ENCODE measurements around the gene MCM9. TPM values are rescaled to one million over a fixed set of nuclear protein-coding genes. Genes with fewer than 3 reads are reported as not detected.

Gene MCM9
- total and polyA plus RNA-seq, 2 of the 13 experiments (the other 11 are each of a cell fraction or from before 2014, with no cell fraction given), result 3.8 to 17.2 TPM

DNA sequence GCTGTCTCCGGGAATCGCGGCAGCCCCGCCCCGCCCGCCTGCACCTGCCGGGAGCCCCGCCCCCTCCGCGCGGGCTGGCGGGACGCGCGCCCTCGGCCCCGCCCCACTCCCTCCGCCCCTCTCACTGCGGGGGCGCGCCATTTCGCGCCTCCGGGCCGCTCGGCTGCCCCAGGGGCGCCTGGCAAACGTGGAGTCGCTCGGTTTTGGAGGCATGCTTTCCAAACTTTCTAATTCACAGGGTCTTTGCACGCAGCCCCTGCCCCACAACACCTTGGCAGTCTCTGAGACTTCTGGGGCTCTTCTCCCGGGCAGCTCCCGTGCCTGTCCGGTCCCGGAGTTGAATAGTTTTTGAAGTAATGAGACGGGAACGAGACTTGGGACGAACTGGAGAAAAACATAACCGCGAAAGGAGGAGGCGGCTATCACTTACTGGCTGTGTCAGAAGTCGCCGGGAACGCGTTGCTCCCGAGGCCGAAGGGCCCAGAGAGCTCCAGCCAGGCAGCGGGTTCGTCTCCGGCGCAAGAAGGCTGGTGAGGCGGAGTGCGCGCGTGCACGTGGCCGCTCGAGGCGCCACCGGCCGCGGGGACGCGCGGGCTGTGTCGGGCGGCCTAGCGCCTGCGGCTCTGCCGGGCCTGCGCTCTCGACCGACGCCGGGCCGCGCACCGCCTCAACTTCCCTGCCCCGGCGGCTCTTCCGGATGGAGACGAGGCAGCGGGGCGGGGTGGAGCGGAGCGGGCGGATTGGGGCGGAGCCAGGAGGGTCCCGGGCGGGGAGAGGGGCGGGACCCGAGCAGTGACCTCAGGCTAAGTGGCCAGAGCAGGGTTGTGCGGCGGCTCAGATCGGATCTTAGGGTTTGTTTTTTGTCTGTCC, at the start of gene MCM9 (continued):
- TF ChIP-seq SOX13 (IDR thresholded peaks at IDR 0.05) (no peak), SOX13 (CRISPR knock-in tag; conservative IDR thresholded peaks at IDR 0.05 in 1 of 2, IDR thresholded peaks at IDR 0.05 in 1 of 2) (peak in 1 of 2 experiments; percentile 8; a peak in 1 of 4 replicates), PPARG (CRISPR knock-in tag; conservative IDR thresholded peaks at IDR 0.05) (peak; percentile 35; the same call in 1 of the 2 replicates), SRF (IDR thresholded peaks at IDR 0.05; ENCODE audit: low read depth, low read length) (no peak), ZKSCAN5 (CRISPR knock-in tag; IDR thresholded peaks at IDR 0.05) (no peak), ZNF296 (CRISPR knock-in tag; conservative IDR thresholded peaks at IDR 0.05) (no peak; the same call in 1 of the 2 replicates), ZNF781 (CRISPR knock-in tag; IDR thresholded peaks at IDR 0.05; ENCODE audit: borderline replicate concordance, not compliant biosample characterization) (no peak), ZNF83 (CRISPR knock-in tag; IDR thresholded peaks at IDR 0.05; ENCODE audit: borderline replicate concordance) (no peak), NR3C1 (CRISPR knock-in tag; IDR thresholded peaks at IDR 0.05) (no peak), ZFP36L1 (CRISPR knock-in tag; IDR thresholded peaks at IDR 0.05) (peak; percentile 26; the same call in 1 of the 2 replicates), EED (CRISPR knock-in tag; IDR thresholded peaks at IDR 0.05) (no peak), TGIF2 (CRISPR knock-in tag; IDR thresholded peaks at IDR 0.05) (peak; percentile 53; the same call in 1 of the 2 replicates), ZNF468 (CRISPR knock-in tag; IDR thresholded peaks at IDR 0.05) (no peak), PAF1 (CRISPR knock-in tag; IDR thresholded peaks at IDR 0.05) (no peak), CEBPB (IDR thresholded peaks at IDR 0.05; ENCODE audit: borderline replicate concordance, low read depth, low read length) (no peak), KDM4B (CRISPR knock-in tag; IDR thresholded peaks at IDR 0.05) (no peak), ZNF780A (CRISPR knock-in tag; IDR thresholded peaks at IDR 0.05) (no peak)
- TF ChIP-seq, protein P1, sequence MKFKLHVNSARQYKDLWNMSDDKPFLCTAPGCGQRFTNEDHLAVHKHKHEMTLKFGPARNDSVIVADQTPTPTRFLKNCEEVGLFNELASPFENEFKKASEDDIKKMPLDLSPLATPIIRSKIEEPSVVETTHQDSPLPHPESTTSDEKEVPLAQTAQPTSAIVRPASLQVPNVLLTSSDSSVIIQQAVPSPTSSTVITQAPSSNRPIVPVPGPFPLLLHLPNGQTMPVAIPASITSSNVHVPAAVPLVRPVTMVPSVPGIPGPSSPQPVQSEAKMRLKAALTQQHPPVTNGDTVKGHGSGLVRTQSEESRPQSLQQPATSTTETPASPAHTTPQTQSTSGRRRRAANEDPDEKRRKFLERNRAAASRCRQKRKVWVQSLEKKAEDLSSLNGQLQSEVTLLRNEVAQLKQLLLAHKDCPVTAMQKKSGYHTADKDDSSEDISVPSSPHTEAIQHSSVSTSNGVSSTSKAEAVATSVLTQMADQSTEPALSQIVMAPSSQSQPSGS (CRISPR knock-in tag; IDR thresholded peaks at IDR 0.05), result no peak
- TF ChIP-seq, protein P2, sequence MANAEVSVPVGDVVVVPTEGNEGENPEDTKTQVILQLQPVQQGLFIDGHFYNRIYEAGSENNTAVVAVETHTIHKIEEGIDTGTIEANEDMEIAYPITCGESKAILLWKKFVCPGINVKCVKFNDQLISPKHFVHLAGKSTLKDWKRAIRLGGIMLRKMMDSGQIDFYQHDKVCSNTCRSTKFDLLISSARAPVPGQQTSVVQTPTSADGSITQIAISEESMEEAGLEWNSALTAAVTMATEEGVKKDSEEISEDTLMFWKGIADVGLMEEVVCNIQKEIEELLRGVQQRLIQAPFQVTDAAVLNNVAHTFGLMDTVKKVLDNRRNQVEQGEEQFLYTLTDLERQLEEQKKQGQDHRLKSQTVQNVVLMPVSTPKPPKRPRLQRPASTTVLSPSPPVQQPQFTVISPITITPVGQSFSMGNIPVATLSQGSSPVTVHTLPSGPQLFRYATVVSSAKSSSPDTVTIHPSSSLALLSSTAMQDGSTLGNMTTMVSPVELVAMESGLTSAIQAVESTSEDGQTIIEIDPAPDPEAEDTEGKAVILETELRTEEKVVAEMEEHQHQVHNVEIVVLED (CRISPR knock-in tag; IDR thresholded peaks at IDR 0.05; ENCODE audit: borderline replicate concordance), result no peak; the same call in 1 of the 2 replicates
- TF ChIP-seq, protein P3, sequence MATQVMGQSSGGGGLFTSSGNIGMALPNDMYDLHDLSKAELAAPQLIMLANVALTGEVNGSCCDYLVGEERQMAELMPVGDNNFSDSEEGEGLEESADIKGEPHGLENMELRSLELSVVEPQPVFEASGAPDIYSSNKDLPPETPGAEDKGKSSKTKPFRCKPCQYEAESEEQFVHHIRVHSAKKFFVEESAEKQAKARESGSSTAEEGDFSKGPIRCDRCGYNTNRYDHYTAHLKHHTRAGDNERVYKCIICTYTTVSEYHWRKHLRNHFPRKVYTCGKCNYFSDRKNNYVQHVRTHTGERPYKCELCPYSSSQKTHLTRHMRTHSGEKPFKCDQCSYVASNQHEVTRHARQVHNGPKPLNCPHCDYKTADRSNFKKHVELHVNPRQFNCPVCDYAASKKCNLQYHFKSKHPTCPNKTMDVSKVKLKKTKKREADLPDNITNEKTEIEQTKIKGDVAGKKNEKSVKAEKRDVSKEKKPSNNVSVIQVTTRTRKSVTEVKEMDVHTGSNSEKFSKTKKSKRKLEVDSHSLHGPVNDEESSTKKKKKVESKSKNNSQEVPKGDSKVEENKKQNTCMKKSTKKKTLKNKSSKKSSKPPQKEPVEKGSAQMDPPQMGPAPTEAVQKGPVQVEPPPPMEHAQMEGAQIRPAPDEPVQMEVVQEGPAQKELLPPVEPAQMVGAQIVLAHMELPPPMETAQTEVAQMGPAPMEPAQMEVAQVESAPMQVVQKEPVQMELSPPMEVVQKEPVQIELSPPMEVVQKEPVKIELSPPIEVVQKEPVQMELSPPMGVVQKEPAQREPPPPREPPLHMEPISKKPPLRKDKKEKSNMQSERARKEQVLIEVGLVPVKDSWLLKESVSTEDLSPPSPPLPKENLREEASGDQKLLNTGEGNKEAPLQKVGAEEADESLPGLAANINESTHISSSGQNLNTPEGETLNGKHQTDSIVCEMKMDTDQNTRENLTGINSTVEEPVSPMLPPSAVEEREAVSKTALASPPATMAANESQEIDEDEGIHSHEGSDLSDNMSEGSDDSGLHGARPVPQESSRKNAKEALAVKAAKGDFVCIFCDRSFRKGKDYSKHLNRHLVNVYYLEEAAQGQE (IDR thresholded peaks at IDR 0.05; ENCODE audit: borderline replicate concordance in 1 of 2, low read depth in 1 of 2, low read length in 2 of 2), result peak in 1 of 2 experiments; percentile 3; a peak in 1 of 4 replicates
- TF ChIP-seq, protein P4, sequence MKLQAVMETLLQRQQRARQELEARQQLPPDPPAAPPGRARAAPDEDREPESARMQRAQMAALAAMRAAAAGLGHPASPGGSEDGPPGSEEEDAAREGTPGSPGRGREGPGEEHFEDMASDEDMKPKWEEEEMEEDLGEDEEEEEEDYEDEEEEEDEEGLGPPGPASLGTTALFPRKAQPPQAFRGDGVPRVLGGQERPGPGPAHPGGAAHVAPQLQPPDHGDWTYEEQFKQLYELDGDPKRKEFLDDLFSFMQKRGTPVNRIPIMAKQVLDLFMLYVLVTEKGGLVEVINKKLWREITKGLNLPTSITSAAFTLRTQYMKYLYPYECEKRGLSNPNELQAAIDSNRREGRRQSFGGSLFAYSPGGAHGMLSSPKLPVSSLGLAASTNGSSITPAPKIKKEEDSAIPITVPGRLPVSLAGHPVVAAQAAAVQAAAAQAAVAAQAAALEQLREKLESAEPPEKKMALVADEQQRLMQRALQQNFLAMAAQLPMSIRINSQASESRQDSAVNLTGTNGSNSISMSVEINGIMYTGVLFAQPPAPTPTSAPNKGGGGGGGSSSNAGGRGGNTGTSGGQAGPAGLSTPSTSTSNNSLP (IDR thresholded peaks at IDR 0.05; ENCODE audit: low read depth, low read length), result no peak
